CD14-positive monocyte (primary cell): Measurements from ENCODE around the gene HSPA1L. TPM values are rescaled to one million over a fixed set of nuclear protein-coding genes. Genes with fewer than 3 reads are reported as not detected.
A peak's percentile ranks its signal among the peaks of the same experiment; 100 is the strongest.

Experiments
- DNase-seq, 3 donors: peaks; one replicate each; pipeline ENCODE4 v3.0.0-alpha.2; 2011 to 2022
- H2AFZ ChIP-seq: 2 replicates; pipeline ENCODE4 v1.6.0; 2012; ENCODE audit warnings: mild to moderate bottlenecking, low read depth, low read length, inconsistent platforms; ENCODE audit not compliant: insufficient read depth, poor library complexity, severe bottlenecking
- H3K27ac ChIP-seq, 2 donors: 1 replicate in 1 of 2; 2 replicates in 1 of 2; pipeline ENCODE4 v1.5.1; 2012 to 2013; ENCODE audit warnings: low read length in 2 of 2, control low read depth in 1 of 2, inconsistent platforms in 1 of 2, low read depth in 1 of 2, mild to moderate bottlenecking in 1 of 2
- H3K27me3 ChIP-seq, 2 donors: one replicate each; pipeline versions ENCODE4 v1.6.0 to v1.6.1; 2011 to 2013; ENCODE audit warnings: low read length in 2 of 2; ENCODE audit not compliant: control insufficient read depth in 2 of 2, insufficient read depth in 2 of 2
- H3K36me3 ChIP-seq, 2 donors: replicated peaks in 1 of 2; 1 replicate in 1 of 2; 2 replicates in 1 of 2; pipeline versions ENCODE4 v1.5.1 to v1.6.1; 2012 to 2013; ENCODE audit warnings: low read length in 2 of 2, control low read depth in 1 of 2, inconsistent platforms in 1 of 2, mild to moderate bottlenecking in 1 of 2; ENCODE audit not compliant: insufficient read depth in 2 of 2, control insufficient read depth in 1 of 2
- H3K4me1 ChIP-seq, 2 donors: 1 replicate in 1 of 2; 2 replicates in 1 of 2; pipeline versions ENCODE4 v1.5.1 to v1.6.1; 2012 to 2013; ENCODE audit warnings: low read length in 2 of 2, control low read depth in 1 of 2, inconsistent platforms in 1 of 2, mild to moderate bottlenecking in 1 of 2, moderate library complexity in 1 of 2; ENCODE audit not compliant: insufficient read depth in 2 of 2, control insufficient read depth in 1 of 2
- H3K4me2 ChIP-seq: replicated peaks from 2 replicates; pipeline ENCODE3; 2012; ENCODE audit warnings: low read length, moderate library complexity, mild to moderate bottlenecking; ENCODE audit not compliant: poor library complexity, severe bottlenecking; ENCODE audit errors: extremely low read depth
- H3K4me3 ChIP-seq, 3 experiments: fragments of 200-600 bp in 1 of 3; sonication (generic) in 1 of 3; replicated peaks in 1 of 3; 1 replicate in 2 of 3; 2 replicates in 1 of 3; pipeline ENCODE4 v1.5.1; 2011 to 2013; ENCODE audit warnings: low read length in 3 of 3, mild to moderate bottlenecking in 3 of 3, control low read depth in 2 of 3, low read depth in 2 of 3, inconsistent platforms in 1 of 3, moderate library complexity in 1 of 3
- H3K79me2 ChIP-seq: 2 replicates; pipeline ENCODE4 v1.6.0; 2012; ENCODE audit warnings: mild to moderate bottlenecking, control low read depth, inconsistent platforms, low read length, moderate library complexity; ENCODE audit not compliant: insufficient read depth
- H3K9ac ChIP-seq: 2 replicates; pipeline ENCODE4 v1.6.0; 2017; ENCODE audit warnings: low read length, mild to moderate bottlenecking; ENCODE audit not compliant: insufficient read depth, poor library complexity, severe bottlenecking
- H3K9me3 ChIP-seq, 2 donors: replicated peaks in 1 of 2; 1 replicate in 1 of 2; 2 replicates in 1 of 2; pipeline versions ENCODE4 v1.5.1 to v1.6.1; 2012 to 2013; ENCODE audit warnings: low read length in 2 of 2, control low read depth in 1 of 2; ENCODE audit not compliant: control insufficient read depth in 1 of 2, insufficient read depth in 1 of 2
- H4K20me1 ChIP-seq: 2 replicates; pipeline ENCODE4 v1.6.0; 2012; ENCODE audit warnings: mild to moderate bottlenecking, low read length, control low read depth, moderate library complexity; ENCODE audit not compliant: insufficient read depth
- H3K27ac Mint-ChIP-seq, 7 donors: one replicate each; pipeline ENCODE4 v1.8.0; 2020; ENCODE audit warnings: mild to moderate bottlenecking in 7 of 7, mixed read lengths in 7 of 7, moderate library complexity in 6 of 7, inconsistent platforms in 2 of 7
- H3K27me3 Mint-ChIP-seq, 3 donors: one replicate each; pipeline ENCODE4 v1.8.0; 2021 to 2022; ENCODE audit warnings: low read depth in 3 of 3, mild to moderate bottlenecking in 3 of 3, mixed read lengths in 3 of 3, moderate library complexity in 3 of 3, inconsistent platforms in 1 of 3
- H3K36me3 Mint-ChIP-seq, 2 donors: one replicate each; pipeline ENCODE4 v1.8.0; 2020; ENCODE audit warnings: mixed read lengths in 2 of 2, inconsistent platforms in 1 of 2, mild to moderate bottlenecking in 1 of 2
- H3K4me1 Mint-ChIP-seq: one replicate; pipeline ENCODE4 v1.8.0; 2020; ENCODE audit warnings: mild to moderate bottlenecking, mixed read lengths
- H3K4me3 Mint-ChIP-seq, 2 donors: one replicate each; pipeline ENCODE4 v1.8.0; 2020; ENCODE audit warnings: mild to moderate bottlenecking in 2 of 2, mixed read lengths in 2 of 2, moderate library complexity in 1 of 2
- H3K9me3 Mint-ChIP-seq, 7 donors: one replicate each; pipeline ENCODE4 v1.8.0; 2020 to 2022; ENCODE audit warnings: mixed read lengths in 7 of 7, mild to moderate bottlenecking in 6 of 7, moderate library complexity in 6 of 7, inconsistent platforms in 2 of 7
- WGBS: methylation state at CpG from one replicate; pipeline ENCODE4 v1.1.5; 2013; ENCODE audit warnings: missing lambda C conversion rate; ENCODE audit not compliant: insufficient coverage; 5-methylcytosine and 5-hydroxymethylcytosine counted together
- intact Hi-C, 2 donors: fragments of 100-400 bp; cut with micrococcal nuclease; formaldehyde crosslinking; loops; one replicate each; pipeline versions ENCODE4 v1.15.0 to v1.15.1; 2023
- polyA minus RNA-seq: library from RNA; depleted of rRNA, polyadenylated mRNA; stranded (reverse); fragments of >200 nt; gene quantifications from 2 replicates; pipeline ENCODE4 v1.2.3, GENCODE V29; 2012
- polyA plus RNA-seq, 3 donors: library from polyadenylated mRNA; depleted of rRNA in 1 of 3; unstranded in 2 of 3; stranded (reverse) in 1 of 3; fragments of 300-500 nt in 2 of 3; fragments of >200 nt in 1 of 3; fragmentation: Illumina TruSeq in 2 of 3; gene quantifications; 1 replicate in 2 of 3; 2 replicates in 1 of 3; pipeline ENCODE4 v1.2.3, GENCODE V29; 2012 to 2021
- total RNA-seq, 12 experiments: library from RNA in 1 of 12; stranded (reverse) in 1 of 12; fragments of 120-200 nt in 1 of 12; gene quantifications; one replicate each; pipeline ENCODE4 v1.2.4 and lab custom pipeline; 2013 to 2026; ENCODE audit warnings: mixed read lengths in 6 of 12, inconsistent platforms in 1 of 12
- TF ChIP-seq, protein P1 (sequence below): fragments of 200-600 bp; IDR thresholded peaks from one replicate; pipeline ENCODE4 v1.8.0; 2022; ENCODE audit warnings: antibody characterized with exemption, mild to moderate bottlenecking

The HSPA1L gene
- total RNA-seq (2013): 8.0 TPM
- under 1 TPM; 0.53 to 0.72 (median 0.55) TPM for polyA plus RNA-seq
- 2.8 and 3.8 TPM in 2 replicates for polyA minus RNA-seq
- 1.2 to 12.3 (median 4.1) reads per million in 11 experiments for total RNA-seq (lab: John Stamatoyannopoulos, UW)

- Histone ChIP-seq H3K27me3 (no peaks in the 10 kb centered on the region), H3K4me3 (peak within 1 kb of the TSS; percentile 59 to 94 (median 82)), H3K36me3 (peaks cover 9 to 15% of the 10 kb centered on the region in 2 donors), H3K27ac (peak within 1 kb of the TSS; percentile 60 to 78), H3K9ac (peak within 1 kb of the TSS; percentile 66), H3K9me3 (no peaks in the 10 kb centered on the region), H3K4me2 (peak within 1 kb of the TSS; percentile 95), H4K20me1 (no peaks in the 10 kb centered on the region), H2AFZ (peak within 1 kb of the TSS; percentile 81), H3K79me2 (peaks cover 54% of the 10 kb centered on the region), H3K4me1 (peaks cover 41 to 54% of the 10 kb centered on the region in 2 donors)
- peak within 1 kb of the TSS; percentile 93 to 95 for H3K4me3 Mint-ChIP-seq
- peak; percentile 71 to 80 (median 80) for DNase-seq
- intact Hi-C loops: no loop called here
- H3K4me1 Mint-ChIP-seq: peaks cover 47% of the 10 kb centered on the region
- WGBS: under 1% methylated on average over 48 of the region's 56 CpGs
- H3K27ac Mint-ChIP-seq: peak within 1 kb of the TSS; percentile 92 to 98 (median 94)
- TF ChIP-seq, protein P1, sequence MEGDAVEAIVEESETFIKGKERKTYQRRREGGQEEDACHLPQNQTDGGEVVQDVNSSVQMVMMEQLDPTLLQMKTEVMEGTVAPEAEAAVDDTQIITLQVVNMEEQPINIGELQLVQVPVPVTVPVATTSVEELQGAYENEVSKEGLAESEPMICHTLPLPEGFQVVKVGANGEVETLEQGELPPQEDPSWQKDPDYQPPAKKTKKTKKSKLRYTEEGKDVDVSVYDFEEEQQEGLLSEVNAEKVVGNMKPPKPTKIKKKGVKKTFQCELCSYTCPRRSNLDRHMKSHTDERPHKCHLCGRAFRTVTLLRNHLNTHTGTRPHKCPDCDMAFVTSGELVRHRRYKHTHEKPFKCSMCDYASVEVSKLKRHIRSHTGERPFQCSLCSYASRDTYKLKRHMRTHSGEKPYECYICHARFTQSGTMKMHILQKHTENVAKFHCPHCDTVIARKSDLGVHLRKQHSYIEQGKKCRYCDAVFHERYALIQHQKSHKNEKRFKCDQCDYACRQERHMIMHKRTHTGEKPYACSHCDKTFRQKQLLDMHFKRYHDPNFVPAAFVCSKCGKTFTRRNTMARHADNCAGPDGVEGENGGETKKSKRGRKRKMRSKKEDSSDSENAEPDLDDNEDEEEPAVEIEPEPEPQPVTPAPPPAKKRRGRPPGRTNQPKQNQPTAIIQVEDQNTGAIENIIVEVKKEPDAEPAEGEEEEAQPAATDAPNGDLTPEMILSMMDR: no peak
- no peaks in the 10 kb centered on the region for H3K9me3 Mint-ChIP-seq
- peaks cover 0 to 3% (median 0%) of the 10 kb centered on the region in 3 donors for H3K27me3 Mint-ChIP-seq
- peaks cover 13 to 28% of the 10 kb centered on the region in 2 donors for H3K36me3 Mint-ChIP-seq
Observed at GRCh38 chr6:31815025-31815838, at the start of gene HSPA1L, which contains the start of gene HSPA1A. Gene HSPA1L, minus strand, starts transcription at chr6:31815283. Its CDS starts 3,311 bp downstream, at chr6:31811972. Gene HSPA1A, plus strand, starts transcription at chr6:31815543. Its CDS starts 214 bp downstream, at chr6:31815757.

GRCh38 chr6:31864818-31865204 is 49.7 kb upstream of the HSPA1L start:
- Histone ChIP-seq H3K27ac (no peak overlapping the region), H3K9ac (no peak overlapping the region), H3K36me3 (peaks cover 11 to 17% of the 10 kb centered on the region in 2 donors), H2AFZ (no peak overlapping the region), H3K79me2 (peaks cover 16% of the 10 kb centered on the region), H3K4me1 (peaks cover 22 to 28% of the 10 kb centered on the region in 2 donors), H3K27me3 (no peaks in the 10 kb centered on the region), H3K9me3 (no peaks in the 10 kb centered on the region), H4K20me1 (peaks cover 6% of the 10 kb centered on the region), H3K4me3 (no peak overlapping the region), H3K4me2 (no peak overlapping the region)
- Mint-ChIP-seq H3K4me1 (peaks cover 21% of the 10 kb centered on the region), H3K9me3 (peaks cover 0 to 2% (median 0%) of the 10 kb centered on the region in 7 donors), H3K27ac (no peak overlapping the region), H3K36me3 (peaks cover 11 to 17% of the 10 kb centered on the region in 2 donors), H3K4me3 (no peak overlapping the region), H3K27me3 (peaks cover 0 to 2% (median 2%) of the 10 kb centered on the region in 3 donors)
- no peak for DNase-seq
- intact Hi-C loops: loop anchor here (5.0 to 10.0 kb wide), 3 partner anchors 32 to 320 kb away; partner anchors contain the start of genes ATP6V1G2 (in 1 of the 2), DDX39B (in 1 of the 2), EHMT2 (in 1 of the 2) and LY6G5C (in 1 of the 2)
- TF ChIP-seq, protein P1: no peak
- WGBS: 100% methylated on average over 3 of the region's 8 CpGs
